ENCODE data around the gene APOLD1.
"Not testable (repeated sequence)": the region's sequence is repeated elsewhere in the genome, so short reads cannot be mapped to it uniquely, and the experiment has no call there.

Gene APOLD1

GRCh38 chr12:12813120-12814101, 28.0 kb downstream of the APOLD1 start, which contains the start of gene DDX47:
Gene DDX47 (plus strand): TSS chr12:12813346. CDS start chr12:12813368, 22 bp downstream.
- Histone ChIP-seq H3K27me3 (ENCODE audit: insufficient read depth, low read depth, severe bottlenecking) (no peaks in the 10 kb centered on the region), H3K4me3 (ENCODE audit: low read depth, low read length) (peak within 1 kb of the TSS; percentile 91), H3K27ac (peak within 1 kb of the TSS; percentile 58), H3K9me3 (ENCODE audit: severe bottlenecking) (no peaks in the 10 kb centered on the region), H3K36me3 (peaks cover 14% of the 10 kb centered on the region)
- TF ChIP-seq CTCF (IDR thresholded peaks at IDR 0.05; ENCODE audit: low read depth, low read length): peak; percentile 85
- peak; percentile 95 for DNase-seq

- peaks cover 32% of the 10 kb centered on the region for H3K36me3 ChIP-seq
- DNase-seq: no peak
- no peak overlapping the region for H3K4me3 ChIP-seq (ENCODE audit: low read depth, low read length)
- no peak for TF ChIP-seq CTCF (IDR thresholded peaks at IDR 0.05; ENCODE audit: low read depth, low read length)
- H3K27ac ChIP-seq: no peak overlapping the region
- no peaks in the 10 kb centered on the region for H3K9me3 ChIP-seq (ENCODE audit: severe bottlenecking)
- no peaks in the 10 kb centered on the region for H3K27me3 ChIP-seq (ENCODE audit: insufficient read depth, low read depth, severe bottlenecking)
Measured at GRCh38 chr12:12817616-12818015, 32.2 kb downstream of the APOLD1 start.

- Histone ChIP-seq H3K9me3 (ENCODE audit: severe bottlenecking) (no peaks in the 10 kb centered on the region), H3K27me3 (ENCODE audit: insufficient read depth, low read depth, severe bottlenecking) (no peaks in the 10 kb centered on the region), H3K27ac (no peak overlapping the region), H3K4me3 (ENCODE audit: low read depth, low read length) (no peak overlapping the region), H3K36me3 (peaks cover 43% of the 10 kb centered on the region)
- TF ChIP-seq CTCF (IDR thresholded peaks at IDR 0.05; ENCODE audit: low read depth, low read length): no peak
- no peak for DNase-seq
Measured at GRCh38 chr12:12818701-12819100, 33.2 kb downstream of the APOLD1 start.

GRCh38 chr12:12819221-12819620, 33.8 kb downstream of the APOLD1 start:
- Histone ChIP-seq H3K4me3 (ENCODE audit: low read depth, low read length) (no peak overlapping the region), H3K36me3 (peaks cover 48% of the 10 kb centered on the region), H3K27ac (no peak overlapping the region), H3K9me3 (ENCODE audit: severe bottlenecking) (no peaks in the 10 kb centered on the region), H3K27me3 (ENCODE audit: insufficient read depth, low read depth, severe bottlenecking) (no peaks in the 10 kb centered on the region)
- no peak for DNase-seq
- no peak for TF ChIP-seq CTCF (IDR thresholded peaks at IDR 0.05; ENCODE audit: low read depth, low read length)

- H3K4me3 ChIP-seq (ENCODE audit: low read depth, low read length): no peak overlapping the region
- no peaks in the 10 kb centered on the region for H3K9me3 ChIP-seq (ENCODE audit: severe bottlenecking)
- DNase-seq: no peak
- H3K27me3 ChIP-seq (ENCODE audit: insufficient read depth, low read depth, severe bottlenecking): no peaks in the 10 kb centered on the region
- peaks cover 54% of the 10 kb centered on the region for H3K36me3 ChIP-seq
- H3K27ac ChIP-seq: no peak overlapping the region
- no peak for TF ChIP-seq CTCF (IDR thresholded peaks at IDR 0.05; ENCODE audit: low read depth, low read length)
Measured at GRCh38 chr12:12819752-12820311, 34.4 kb downstream of the APOLD1 start.

- peaks cover 59% of the 10 kb centered on the region for H3K36me3 ChIP-seq
- H3K4me3 ChIP-seq (ENCODE audit: low read depth, low read length); H3K9me3 ChIP-seq (ENCODE audit: severe bottlenecking); DNase-seq; H3K27ac ChIP-seq; H3K27me3 ChIP-seq (ENCODE audit: insufficient read depth, low read depth, severe bottlenecking): not testable (repeated sequence)
Measured at GRCh38 chr12:12820376-12820775, 34.9 kb downstream of the APOLD1 start.
